ENCODE measurements around the gene VARS2.
A peak's percentile ranks its signal among the peaks of the same experiment; 100 is the strongest.

The VARS2 gene

DNA sequence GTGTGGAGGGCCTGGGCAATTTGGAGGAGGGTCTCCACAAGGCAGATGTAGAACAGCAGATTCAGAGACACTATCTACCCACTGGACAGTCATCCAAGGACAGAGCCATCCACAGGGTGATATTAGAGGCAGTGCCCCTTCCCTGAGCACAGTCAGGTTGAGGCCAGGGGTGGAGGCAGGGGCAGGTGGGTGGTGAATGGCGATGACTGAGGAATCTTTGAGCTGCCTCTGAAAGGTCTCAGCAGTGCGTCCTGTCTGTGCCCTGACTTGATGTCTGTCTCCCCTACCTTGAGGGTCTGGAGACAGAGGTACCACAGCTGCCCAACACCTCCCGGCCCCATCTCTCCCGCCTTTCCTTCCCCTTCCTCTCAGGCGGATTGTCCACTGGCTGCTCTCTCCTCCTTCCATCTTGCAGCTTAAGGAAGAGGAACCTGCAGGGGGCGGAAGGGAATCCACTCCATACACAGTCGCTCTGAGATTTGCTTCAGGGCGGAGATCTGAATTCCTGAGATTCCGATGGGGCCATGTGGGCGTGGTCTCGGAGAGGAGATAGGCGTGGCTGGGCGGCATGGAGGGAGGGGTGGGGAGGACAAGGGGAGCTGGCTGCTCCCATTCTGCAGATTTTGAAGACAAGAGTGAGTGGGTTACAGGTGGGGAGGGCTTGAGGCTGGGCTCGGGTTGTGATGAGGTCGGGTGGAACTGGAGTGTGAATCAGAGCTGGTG is 28.5 kb downstream of the VARS2 start:
- Histone ChIP-seq H3K36me3 (replicated peaks) (no peaks in the 10 kb centered on the region), H3K27me3 (replicated peaks) (peaks cover 2% of the 10 kb centered on the region)
- DNase-seq = peak; percentile 77

DNA sequence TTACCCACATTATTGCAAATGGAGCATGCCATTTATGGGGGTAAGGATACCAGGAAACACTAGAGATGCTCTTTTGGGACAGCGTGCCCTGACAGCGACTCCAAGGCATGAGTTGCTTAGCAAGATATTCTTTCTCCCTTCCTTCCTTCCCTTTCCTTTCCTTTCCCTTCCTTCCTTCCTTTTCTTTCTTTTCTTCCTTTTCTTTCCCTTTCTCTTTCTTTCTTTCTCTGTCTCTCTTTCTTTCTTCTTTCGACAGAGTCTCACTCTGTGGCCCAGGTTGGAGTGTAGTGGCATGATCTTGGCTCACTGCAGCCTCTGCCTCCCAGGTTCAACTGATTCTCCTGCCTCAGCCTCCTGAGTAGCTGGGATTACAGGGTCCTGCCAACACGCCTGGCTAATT is 30.0 kb downstream of the VARS2 start:
- H3K36me3 ChIP-seq (replicated peaks) = no peaks in the 10 kb centered on the region
- no peak overlapping the region for H3K4me3 ChIP-seq (ENCODE audit: low read depth, low read length)
- H3K27me3 ChIP-seq (replicated peaks) = peaks cover 6% of the 10 kb centered on the region
- no peak for DNase-seq
- in situ Hi-C loops (cut with HindIII; ENCODE audit: low pct_ligation_motif_present, low sequenced_read_pairs) = no loop called here
- H3K27ac ChIP-seq = no peak overlapping the region
- TF ChIP-seq, protein P1, sequence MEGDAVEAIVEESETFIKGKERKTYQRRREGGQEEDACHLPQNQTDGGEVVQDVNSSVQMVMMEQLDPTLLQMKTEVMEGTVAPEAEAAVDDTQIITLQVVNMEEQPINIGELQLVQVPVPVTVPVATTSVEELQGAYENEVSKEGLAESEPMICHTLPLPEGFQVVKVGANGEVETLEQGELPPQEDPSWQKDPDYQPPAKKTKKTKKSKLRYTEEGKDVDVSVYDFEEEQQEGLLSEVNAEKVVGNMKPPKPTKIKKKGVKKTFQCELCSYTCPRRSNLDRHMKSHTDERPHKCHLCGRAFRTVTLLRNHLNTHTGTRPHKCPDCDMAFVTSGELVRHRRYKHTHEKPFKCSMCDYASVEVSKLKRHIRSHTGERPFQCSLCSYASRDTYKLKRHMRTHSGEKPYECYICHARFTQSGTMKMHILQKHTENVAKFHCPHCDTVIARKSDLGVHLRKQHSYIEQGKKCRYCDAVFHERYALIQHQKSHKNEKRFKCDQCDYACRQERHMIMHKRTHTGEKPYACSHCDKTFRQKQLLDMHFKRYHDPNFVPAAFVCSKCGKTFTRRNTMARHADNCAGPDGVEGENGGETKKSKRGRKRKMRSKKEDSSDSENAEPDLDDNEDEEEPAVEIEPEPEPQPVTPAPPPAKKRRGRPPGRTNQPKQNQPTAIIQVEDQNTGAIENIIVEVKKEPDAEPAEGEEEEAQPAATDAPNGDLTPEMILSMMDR (IDR thresholded peaks at IDR 0.05; ENCODE audit: low read depth, low read length, missing control alignments) = no peak

More for the DNA sequence above, 28.5 kb downstream of the VARS2 start:
- Histone ChIP-seq H3K4me3 (ENCODE audit: low read depth, low read length) (no peak overlapping the region), H3K27ac (no peak overlapping the region)
- TF ChIP-seq, protein P1 (IDR thresholded peaks at IDR 0.05; ENCODE audit: low read depth, low read length, missing control alignments) = peak; percentile 86
- in situ Hi-C loops (cut with HindIII; ENCODE audit: low pct_ligation_motif_present, low sequenced_read_pairs) = no loop called here

DNA sequence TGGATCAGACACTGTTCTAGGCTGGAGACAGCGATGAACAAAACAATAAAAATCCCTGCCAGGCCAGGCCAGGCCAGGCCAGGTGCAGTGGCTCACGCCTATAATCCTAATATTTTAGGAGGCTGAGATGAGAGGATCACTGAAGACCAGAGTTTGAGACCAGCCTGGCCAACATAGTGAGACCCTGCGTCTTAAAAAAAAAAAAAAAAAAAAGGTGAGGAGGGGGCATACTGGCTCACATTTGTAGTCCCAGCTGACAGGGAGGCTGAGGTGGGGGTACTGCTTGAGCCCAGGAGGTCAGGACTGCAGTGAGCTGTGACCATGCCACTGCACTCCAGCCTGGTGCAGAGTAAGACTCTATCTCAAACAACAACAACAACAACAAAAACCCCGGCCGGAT is 31.2 kb downstream of the VARS2 start:
- no peak for DNase-seq
- Histone ChIP-seq H3K27ac (no peak overlapping the region), H3K36me3 (replicated peaks) (no peaks in the 10 kb centered on the region), H3K27me3 (replicated peaks) (peaks cover 6% of the 10 kb centered on the region), H3K4me3 (ENCODE audit: low read depth, low read length) (no peak overlapping the region)
- in situ Hi-C loops (cut with HindIII; ENCODE audit: low pct_ligation_motif_present, low sequenced_read_pairs) = no loop called here
- TF ChIP-seq, protein P1 (IDR thresholded peaks at IDR 0.05; ENCODE audit: low read depth, low read length, missing control alignments) = no peak

DNA sequence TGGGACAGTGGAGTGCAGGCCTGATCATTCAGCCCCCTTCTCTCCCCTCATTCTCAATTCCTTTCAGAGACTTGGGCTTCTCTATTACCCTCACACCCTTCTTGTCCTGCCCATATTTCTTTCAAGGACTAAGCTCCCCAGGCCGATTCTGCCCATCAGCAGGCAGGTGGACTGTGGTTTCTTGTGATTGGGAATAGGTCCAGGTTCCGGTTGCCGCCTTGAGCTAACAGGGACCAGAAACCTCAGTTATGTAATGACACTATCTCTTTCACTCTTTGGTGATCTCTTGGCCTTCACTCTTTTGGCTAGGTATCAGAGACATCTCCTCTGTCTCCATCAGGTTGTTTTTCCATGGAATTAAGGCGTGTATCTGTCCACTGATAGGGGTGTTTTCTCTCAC is 33.2 kb downstream of the VARS2 start:
- TF ChIP-seq, protein P1 (IDR thresholded peaks at IDR 0.05; ENCODE audit: low read depth, low read length, missing control alignments) = no peak
- H3K36me3 ChIP-seq (replicated peaks) = no peaks in the 10 kb centered on the region
- H3K27me3 ChIP-seq (replicated peaks) = peaks cover 6% of the 10 kb centered on the region
- no peak overlapping the region for H3K27ac ChIP-seq
- no peak for DNase-seq
- in situ Hi-C loops (cut with HindIII; ENCODE audit: low pct_ligation_motif_present, low sequenced_read_pairs) = no loop called here
- no peak overlapping the region for H3K4me3 ChIP-seq (ENCODE audit: low read depth, low read length)

DNA sequence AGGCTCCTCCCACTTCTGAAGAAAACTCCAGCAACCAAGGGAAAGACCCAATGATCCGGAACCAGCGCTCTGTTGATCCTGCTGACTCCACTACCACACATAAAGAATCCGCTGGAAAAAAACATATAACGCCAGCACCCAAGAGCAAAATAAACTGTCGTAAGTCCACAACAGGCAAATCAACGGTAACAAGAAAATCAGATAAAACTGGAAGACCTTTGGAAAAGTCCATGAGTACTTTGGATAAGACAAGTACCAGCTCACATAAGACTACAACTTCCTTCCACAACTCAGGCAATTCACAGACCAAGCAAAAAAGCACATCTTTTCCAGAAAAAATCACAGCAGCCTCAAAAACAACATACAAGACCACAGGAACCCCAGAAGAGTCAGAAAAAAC is 34.8 kb downstream of the VARS2 start:
- in situ Hi-C loops (cut with HindIII; ENCODE audit: low pct_ligation_motif_present, low sequenced_read_pairs) = no loop called here
- Histone ChIP-seq H3K27ac (no peak overlapping the region), H3K27me3 (replicated peaks) (peaks cover 7% of the 10 kb centered on the region), H3K4me3 (ENCODE audit: low read depth, low read length) (no peak overlapping the region), H3K36me3 (replicated peaks) (no peaks in the 10 kb centered on the region)
- DNase-seq = no peak
- TF ChIP-seq, protein P1 (IDR thresholded peaks at IDR 0.05; ENCODE audit: low read depth, low read length, missing control alignments) = no peak

Data from brain microvascular endothelial cell (primary cell).